ENCODE results near the gene PPP1R11.
"Not testable (repeated sequence)": the region's sequence is repeated elsewhere in the genome, so short reads cannot be mapped to it uniquely, and the experiment has no call there.

The PPP1R11 gene, protein sequence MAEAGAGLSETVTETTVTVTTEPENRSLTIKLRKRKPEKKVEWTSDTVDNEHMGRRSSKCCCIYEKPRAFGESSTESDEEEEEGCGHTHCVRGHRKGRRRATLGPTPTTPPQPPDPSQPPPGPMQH

DNA sequence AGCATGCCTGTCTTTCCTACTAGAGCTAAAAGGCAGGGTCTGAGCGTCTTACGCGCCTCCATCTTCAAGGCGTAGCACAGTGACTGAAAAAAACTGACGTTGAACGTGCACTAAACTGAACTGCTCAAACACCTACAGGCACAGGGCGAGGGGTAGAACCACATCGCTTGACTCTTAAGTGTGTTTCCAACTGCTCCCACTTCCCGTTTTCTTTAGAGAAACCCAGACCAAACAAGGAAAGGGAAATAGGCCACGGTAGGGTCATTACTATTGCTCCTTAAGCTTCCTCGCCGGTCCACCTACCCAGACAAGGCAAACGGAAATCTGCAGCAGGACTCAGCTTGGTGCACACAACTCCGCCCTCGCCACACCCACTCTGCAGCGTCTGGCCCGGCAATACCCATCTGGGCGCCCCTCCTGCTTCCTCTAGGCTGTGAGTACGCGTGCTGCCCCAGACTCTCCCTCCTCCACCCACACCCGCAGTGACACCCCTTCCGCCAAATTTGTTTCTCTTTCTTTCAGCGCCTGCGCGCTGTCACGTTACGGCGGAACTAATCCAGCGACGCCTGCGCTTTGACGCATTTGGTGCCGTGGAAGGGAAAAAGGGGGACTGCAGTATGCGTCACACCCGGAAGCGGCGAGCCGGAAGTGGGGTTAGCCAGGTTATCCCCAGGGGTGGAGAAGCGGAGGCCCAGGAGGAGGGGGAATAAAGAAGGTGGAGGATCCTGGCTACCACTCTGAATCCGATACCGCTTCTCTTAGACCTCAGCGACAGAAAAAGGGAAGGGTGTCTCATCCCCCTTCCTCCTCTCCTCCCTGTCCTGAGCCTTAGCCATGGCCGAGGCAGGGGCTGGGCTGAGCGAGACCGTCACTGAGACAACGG lies at the start of gene PPP1R11:
PPP1R11 (plus strand) TSS at position 622 of the 883 bp plus-strand sequence; CDS start at position 835, 213 bp downstream.
- peak; percentile 96 for DNase-seq

DNA sequence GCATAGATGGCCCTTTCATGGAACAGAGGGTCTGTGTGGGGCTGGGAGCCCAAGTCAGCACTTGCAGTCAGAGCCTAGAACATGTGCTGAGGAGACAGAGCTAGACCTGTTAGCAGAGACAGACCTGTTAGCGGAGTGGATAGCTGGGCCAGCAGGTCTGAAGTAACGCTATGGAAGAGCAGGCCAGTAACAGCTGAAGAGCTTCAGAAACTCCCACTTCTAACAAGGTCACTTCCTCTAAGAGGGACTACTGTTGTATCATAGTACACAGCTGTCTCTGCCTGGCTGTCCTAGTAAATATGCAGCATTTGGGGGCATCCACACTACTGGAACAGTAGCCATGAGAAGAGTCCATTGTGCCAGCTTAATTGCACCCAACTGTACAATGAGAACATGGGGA lies 47.2 kb upstream of the PPP1R11 start:
- DNase-seq: no peak

DNA sequence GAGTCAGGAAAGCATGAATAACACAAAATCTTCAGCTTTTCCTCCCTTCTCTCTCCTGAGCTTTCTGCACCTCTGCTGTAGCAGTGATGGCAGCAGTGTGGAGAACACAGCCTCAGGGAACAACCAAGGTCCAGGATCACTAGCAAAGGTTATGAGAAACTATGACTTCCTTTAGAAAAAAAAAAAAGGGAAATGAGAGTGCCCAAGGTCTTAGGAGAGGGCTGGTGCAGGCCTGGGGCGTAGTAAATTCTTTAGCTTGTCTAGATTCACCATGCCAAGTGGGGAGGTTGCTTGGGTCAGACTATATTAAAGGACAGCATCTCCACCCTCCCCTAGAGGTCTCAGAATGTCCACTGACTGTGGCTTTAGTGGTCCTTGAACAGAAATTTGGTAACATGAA lies 46.4 kb upstream of the PPP1R11 start:
- no peak for DNase-seq

DNA sequence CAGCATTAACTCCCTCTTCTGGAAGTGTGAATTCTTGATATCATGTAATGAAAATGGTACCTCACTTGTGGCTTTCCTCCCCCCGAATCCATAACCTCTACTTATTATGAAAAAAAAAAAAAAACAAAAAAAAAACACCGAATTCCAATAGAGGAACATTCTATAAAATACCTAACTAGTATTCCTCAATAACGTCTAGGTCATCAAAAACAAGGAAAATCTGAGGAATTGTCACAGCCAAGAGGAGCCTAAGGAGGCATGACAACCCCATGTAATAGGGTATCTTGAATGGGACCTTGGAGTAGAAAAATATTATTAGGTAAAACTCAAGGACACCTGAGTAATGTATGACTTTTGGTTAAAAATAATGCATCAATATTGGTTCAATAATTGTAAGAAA lies 44.8 kb upstream of the PPP1R11 start:
- DNase-seq: no peak

DNA sequence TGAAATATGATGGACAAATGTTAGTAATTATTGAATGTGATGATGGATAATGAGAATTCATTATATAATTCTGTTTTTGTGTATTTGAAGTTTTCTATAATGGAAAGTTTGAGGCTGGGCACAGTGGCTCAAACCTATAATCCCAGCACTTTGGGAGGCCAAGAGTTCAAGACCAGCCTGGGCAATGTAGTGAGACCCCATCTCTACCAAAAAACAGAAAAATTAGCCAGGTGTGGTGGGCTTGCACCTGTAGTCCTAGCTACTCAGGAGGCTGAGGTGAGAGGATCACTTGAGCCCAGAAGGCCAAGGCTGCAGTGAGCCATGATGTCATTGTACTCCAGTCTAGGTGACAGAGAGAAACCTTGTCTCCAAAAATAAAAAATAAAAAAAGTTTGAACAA lies 44.3 kb upstream of the PPP1R11 start:
- not testable (repeated sequence) for DNase-seq

DNA sequence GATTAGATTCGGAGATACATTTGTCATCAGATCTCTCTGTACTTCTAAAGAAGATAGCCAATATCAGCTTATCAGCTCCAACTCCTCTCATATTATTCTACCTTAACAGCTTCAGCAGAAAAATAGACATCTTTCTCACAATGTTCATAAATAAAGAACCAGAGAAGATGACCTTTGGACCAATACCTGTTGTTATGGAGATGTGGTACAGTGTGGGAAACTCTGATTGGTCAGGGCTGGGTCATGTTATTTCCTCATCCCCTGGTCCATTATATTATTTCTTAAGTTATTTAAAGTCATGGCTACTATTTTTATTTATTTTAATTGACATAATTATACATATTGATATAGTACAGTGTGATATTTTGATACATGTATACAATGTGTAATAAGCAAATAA lies 41.8 kb upstream of the PPP1R11 start:
- no peak for DNase-seq

DNA sequence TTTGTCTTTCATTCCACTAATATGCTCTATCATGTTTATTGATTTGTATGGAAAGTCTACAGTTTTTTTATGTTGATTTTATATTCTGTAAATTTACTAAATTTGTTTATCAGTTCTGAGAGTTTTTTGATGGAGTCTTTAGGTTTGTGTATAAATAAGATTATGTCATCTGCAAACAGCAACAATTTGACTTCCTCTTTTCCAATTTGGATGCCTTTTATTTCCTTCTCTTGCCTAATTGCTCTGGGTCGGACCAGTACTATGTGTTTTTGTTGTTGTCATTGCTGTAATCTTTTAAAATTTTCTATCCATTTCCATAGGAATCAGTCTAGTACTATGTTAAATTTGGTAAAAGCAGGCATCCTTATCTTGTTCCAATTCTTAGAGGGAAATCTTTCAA lies 37.4 kb upstream of the PPP1R11 start:
- no peak for DNase-seq

DNA sequence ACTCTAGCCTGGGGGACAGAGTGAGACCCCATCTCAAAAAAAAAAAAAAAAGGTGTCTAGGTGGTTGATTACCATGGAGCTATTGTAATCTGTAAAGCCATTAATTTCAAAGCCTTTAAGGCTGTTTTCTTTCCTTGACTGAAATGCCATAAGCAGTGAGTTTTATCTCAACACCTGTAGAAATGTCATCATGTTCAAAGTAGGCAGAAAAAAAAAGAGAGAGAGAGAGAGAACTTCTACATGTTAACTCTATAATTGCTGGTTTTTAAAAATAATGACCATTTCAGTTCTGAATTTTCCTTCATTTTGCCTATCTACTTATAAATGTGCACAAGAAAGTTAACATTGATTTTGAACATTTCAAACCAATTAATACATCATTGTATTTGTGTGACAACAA lies 35.6 kb upstream of the PPP1R11 start:
- no peak for DNase-seq

DNA sequence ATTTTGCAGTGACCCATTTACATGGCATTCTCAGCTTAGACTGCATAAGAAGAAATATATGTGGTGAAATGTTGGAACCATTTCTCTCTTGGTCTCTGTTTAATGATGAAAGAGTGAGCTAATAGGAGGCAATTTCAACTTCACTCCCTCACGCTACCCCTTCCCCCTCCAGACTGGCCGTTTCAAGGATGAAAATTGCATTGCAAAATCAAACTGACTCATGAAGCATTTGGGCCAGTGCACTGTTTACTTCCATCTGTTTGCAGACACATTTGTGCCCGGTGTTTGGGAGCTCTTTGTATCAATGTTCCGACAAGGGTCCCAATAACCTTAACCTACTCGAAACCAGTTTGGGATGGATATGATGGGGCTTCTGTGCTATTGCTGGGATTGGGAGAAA lies 33.6 kb upstream of the PPP1R11 start:
- DNase-seq: not testable (repeated sequence)

DNA sequence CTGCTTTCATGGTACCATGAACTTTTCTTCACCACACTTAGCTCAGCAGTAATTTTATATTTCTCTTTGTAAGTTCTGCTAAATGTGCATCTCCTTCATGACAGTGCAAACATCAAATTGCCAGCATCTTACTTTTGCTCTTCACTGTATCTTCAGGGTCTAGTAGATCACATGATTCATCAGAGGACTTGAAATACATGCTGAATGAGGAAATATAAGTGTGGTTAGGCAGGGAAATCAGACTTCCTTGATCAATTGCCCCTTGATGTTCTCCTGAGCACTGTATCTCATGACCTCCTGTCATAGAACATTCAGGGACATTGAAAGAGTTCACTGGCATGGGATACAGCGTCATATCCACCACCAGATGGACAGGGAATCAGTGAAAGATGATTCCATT lies 31.2 kb upstream of the PPP1R11 start:
- DNase-seq: no peak

DNA sequence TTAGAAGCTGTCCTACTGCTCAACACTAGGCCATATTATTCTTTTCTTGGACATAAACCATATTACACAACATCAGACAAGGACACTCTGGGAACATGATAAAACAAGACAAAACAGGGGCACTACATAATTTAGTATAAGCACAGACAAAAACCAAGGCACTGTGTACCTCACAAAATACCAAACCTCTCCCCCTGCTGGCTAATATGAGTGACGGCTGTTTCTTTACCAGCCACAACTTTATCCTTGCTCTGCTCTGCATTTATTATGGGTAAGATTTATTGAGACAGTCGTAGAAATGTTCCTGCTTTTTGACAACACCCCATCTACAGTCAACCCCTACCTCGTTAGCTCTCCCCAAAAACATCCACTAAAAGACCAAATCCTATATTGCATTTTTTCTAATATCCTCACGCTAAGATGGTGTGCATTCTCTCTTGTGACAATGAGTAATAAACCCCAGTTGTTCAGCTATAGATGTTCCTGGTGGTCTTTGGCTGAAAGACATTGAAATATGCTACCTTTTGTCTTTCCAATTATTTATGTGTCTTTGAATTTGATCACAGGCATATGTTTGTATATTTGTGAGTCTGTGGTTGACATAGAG lies 29.7 kb upstream of the PPP1R11 start:
- DNase-seq: no peak

DNA sequence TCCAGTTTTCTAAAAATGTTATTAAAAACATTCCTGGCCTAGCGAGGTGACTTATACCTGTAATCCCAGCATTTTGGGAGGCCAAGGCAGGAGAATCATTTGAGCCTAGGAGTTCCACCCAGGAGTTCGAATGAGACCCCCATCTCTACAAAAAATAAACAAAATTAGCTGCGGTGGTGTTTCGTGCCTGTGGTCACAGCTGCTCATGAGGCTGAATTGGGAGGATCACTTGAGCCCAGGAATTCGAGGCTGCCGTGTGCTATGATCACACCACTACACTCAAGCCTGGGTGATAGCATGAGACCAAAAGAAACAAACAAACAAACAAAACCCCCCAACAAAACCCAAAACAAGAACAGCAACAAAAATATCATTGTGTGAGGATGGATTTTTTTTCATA lies 25.8 kb upstream of the PPP1R11 start:
- DNase-seq: no peak

DNA sequence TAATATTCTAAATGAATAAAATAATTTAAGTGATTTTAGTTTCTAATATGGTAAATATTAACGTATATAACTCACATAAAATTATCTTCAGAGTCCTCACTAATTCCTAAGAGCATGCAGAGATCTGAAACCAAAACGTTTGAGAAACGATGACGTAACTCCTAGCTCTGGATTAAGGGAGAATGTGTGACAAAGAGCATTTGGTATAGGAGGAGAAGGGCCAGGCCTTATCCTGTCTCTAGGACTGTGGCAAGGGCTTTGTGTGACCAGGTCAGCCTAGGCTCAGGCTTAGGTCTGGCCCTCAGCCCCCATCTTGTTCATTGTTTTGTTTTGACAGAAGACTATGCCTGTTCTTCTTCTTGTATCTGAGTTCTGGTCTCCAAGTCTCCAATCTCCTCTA lies 25.2 kb upstream of the PPP1R11 start:
- DNase-seq: no peak

DNA sequence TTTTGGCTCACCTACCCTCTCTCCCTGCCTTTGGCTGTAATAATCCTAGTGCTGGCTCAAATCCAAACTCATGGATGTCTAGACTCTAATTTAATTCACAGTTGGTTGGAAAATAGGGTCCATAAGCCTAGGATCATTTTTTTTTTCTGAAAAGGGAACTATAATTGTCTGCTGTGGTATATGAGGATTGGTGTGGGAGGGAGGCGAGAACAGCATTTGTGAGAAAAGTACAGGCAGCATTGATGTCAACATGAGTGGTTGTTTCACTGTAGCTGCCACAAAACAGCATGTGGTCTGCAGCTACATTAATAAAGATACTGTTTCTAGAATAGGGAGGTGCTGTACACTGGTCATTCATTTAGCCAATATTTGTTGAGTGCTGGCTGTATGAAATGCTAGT lies 24.5 kb upstream of the PPP1R11 start:
- DNase-seq: no peak

DNA sequence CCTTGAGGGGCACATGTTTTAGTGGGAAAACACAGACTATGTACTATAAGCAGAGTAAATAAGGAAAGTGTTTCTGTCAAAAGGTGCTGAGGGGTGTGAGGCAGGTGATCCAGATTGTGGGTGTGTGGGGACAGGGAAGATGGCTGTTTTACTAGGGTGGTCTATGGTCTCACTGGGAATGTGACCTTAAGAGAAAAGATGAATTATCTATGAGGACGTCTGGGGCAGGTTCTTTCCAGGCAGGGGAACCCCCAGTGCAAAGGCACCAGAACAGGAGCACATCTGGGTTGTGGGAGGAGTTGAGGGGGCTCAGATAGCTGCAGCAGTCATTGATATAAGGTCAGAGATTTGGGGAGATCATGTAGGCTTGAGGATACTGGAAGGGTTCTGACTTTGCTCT lies 24.1 kb upstream of the PPP1R11 start:
- no peak for DNase-seq

DNA sequence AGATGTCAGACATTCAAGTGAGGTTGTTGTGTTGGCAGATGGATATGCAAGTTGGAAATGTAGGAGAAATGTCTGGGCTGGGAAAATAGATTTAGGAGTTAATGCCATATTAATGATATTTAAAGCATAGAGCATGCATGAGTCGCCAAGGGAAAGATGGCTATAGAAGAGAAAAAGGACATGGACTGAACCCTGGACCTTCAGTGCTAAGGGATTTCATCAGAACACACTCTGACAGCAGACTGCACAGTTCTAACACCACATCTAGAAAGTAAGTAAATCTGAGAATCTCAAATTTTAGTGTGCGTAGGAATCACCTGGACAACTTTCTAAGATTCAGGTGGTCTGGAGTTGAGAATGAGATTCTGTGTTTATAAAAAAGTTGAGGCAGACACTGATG lies 23.3 kb upstream of the PPP1R11 start:
- DNase-seq: no peak

DNA sequence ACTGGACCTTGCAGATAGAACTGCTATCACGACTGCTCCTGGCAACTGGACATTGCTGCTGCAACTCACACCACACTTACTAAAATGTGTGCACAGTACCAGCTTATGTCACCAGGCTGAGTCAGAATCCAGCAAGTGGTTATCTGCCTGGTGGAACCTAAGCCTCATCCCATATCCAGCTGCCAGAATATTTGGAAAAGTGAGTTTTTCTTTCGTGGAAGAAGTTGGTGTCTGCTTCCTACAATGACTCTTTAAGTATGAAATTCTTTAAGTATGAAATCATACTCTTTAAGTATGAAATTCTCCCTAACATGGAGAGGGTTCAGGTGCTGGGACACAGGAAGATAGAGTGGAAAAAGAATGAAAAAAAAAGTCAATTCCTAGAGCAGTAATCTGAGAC lies 22.4 kb upstream of the PPP1R11 start:
- DNase-seq: no peak

DNA sequence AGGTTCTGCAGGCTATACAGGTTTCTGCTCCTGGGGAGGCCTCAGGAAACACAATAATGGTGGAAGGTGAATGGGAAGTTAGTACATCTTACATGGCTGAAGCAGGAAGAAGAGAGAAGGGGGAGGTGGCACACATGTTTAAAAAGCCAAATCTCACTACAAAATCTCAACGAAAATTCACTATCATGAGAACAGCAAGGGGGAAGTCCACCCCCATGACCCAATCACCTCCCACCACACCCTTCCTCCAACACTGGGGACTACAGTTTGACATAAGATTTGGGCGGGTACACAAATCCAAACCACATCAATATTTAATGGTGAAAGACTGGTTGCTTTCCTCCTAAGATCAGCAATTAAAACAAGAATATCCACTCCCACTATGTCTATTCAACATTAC lies 19.8 kb upstream of the PPP1R11 start:
- DNase-seq: no peak

DNA sequence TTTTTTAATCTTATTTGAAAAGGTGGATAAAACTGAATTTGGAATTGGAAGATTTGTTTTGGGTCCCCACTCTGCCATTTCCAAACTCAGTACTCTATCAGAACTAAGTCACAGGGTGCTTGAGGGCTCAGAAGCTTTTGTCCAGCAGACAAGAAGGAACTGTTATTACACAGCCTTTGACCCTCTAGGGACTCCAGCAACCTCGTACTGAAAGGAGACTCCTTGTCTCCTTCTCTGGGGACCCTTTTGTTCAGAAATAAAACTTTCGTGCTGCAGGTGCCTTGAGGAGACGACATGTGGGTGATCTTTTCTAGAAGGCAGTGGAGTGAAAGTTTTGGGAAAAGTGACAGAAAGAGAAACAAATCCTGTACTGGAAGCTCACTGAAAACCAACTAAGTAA lies 13.3 kb upstream of the PPP1R11 start:
- no peak for DNase-seq

DNA sequence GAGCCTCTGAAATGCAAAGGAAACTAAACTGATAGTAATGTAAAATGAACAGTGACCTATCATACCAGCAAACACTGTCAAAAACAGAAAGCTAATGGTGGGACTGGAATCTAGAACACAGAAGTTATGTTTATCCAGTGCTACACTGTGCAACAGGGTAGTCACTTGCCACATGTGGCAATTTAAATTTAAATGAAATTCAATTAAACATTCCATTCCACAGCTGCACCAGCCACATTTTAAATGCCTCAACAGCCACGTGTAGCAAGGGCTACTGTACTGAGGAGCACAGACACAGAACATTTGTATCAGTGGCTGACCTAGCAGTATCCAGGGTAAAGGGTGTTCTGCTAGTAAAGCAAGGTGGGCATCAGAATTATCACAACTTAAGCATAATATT lies 11.5 kb upstream of the PPP1R11 start:
- DNase-seq: no peak

DNA sequence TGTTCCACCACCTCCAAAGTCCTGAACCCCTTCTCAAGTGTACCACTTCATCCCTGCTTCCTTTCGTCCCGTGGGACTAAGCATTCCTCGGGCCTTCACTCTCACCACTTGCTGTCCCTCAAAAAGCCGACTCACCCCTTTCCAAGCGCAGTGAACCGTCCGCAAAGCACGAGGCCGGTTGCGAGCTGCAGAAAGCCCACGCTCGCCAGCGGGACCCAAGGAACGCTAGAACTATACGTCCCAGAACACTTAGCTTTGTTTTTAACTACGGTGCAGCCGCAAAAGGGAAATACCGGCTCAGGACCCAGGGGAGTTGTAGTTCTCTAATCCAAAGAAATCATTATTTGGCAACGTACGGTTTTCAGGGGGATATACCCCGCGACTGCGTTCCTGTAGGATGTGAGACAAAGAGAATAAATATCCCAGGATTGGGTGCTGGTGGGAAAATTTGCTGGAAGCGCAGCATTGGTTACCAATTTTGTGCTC lies 6.3 kb upstream of the PPP1R11 start:
- DNase-seq: no peak

DNA sequence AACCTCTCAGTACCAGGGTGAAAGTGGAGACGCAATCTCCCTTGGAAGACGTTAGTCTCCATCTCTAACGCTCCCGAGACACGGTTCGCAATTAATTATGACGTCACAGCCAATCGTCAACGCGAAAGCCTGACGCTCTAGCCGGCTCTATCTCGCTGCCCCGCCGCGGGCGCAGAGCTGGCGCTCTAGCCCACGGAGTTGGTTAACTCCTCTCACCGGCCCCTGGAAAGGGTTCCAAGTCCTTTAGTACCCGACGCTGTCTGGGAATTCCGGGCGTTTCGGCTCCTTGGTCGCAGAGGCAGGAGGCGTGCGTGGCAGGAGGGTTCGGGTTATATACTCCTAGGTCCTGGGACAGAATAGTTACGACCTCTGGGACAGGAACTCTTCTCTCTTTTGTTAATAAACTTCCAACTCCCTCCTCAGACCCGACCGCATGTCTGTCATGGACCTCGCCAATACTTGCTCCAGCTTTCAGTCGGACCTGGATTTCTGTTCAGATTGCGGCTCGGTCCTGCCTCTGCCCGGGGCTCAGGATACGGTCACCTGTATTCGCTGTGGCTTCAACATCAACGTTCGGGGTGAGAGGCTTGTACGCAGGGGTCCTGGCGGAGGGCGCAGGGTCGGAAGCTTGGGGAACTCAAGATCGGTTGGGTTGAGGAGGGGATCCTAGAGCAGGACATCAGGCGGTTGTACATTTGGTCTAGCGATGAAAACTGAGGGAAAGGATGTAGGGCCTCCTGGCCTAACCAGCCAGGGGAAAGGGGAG lies 5.7 kb upstream of the PPP1R11 start, which contains the start of gene POLR1H:
POLR1H (plus strand) TSS at position 174 of the 766 bp plus-strand sequence; CDS start at position 434, 260 bp downstream.
- DNase-seq: peak; percentile 95

DNA sequence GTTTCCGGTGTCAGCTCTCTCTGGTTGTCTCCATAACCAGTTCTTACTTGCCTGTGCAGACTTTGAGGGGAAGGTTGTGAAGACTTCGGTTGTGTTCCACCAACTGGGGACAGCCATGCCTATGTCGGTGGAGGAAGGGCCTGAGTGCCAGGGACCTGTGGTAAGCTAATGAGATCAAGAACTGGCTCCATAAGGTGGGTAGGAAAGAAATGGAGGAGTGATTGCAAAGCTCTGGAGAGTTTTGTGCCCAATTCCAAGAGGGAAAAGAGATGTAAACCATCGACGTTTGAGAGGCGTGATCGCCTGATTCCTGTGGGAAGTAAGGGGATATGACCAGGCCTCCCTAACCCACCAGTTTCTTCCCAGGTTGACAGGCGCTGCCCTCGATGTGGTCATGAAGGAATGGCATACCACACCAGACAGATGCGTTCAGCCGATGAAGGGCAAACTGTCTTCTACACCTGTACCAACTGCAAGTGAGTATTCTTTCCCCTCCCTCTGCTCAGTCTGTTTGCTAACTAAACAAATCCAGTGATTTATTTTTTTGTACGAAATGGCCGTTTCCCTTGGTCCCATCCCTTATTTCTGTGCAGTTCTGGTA lies 5.0 kb upstream of the PPP1R11 start:
- DNase-seq: no peak
